ENCODE data around the gene FAM53B.

DNA sequence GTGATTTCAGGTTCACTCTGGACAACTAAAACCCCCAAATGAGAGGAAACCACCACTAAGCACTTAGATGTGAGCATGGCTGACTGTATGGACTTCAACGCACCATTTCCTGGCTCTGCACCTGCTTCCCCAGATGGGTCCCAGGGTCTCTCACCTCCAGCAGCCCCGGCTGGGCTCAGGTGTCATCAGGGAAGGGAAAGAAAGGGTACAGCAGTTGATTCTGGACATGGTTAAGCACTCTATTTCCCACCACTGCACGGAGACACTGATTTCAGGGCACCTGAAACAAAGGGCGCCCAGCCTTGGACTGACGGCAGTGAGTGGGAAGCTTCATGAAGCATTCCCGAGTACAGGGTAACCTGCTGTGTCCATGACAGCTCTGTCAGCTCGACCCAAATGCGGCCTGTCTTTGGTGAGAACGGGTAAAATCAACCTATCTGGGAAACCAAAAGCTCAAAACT is 19.0 kb downstream of the FAM53B start:
- no peak for TF ChIP-seq EZH2 (optimal IDR thresholded peaks at IDR 0.05; ENCODE audit: low read depth, low read length)
- TF ChIP-seq, protein P1, sequence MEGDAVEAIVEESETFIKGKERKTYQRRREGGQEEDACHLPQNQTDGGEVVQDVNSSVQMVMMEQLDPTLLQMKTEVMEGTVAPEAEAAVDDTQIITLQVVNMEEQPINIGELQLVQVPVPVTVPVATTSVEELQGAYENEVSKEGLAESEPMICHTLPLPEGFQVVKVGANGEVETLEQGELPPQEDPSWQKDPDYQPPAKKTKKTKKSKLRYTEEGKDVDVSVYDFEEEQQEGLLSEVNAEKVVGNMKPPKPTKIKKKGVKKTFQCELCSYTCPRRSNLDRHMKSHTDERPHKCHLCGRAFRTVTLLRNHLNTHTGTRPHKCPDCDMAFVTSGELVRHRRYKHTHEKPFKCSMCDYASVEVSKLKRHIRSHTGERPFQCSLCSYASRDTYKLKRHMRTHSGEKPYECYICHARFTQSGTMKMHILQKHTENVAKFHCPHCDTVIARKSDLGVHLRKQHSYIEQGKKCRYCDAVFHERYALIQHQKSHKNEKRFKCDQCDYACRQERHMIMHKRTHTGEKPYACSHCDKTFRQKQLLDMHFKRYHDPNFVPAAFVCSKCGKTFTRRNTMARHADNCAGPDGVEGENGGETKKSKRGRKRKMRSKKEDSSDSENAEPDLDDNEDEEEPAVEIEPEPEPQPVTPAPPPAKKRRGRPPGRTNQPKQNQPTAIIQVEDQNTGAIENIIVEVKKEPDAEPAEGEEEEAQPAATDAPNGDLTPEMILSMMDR (IDR thresholded peaks at IDR 0.05; ENCODE audit: low read length) = no peak

Data from MM.1S (cell line).